Keratinocyte (primary cell): ENCODE results near the gene AQP6.

Source experiments
- CTCF ChIP-seq, 3 experiments: IDR thresholded peaks in 1 of 3; conservative IDR thresholded peaks in 1 of 3; optimal IDR thresholded peaks in 1 of 3; 2 replicates in 2 of 3; 3 replicates in 1 of 3; pipeline versions ENCODE3 to v1.5.1; 2011; ENCODE audit warnings: low read length in 3 of 3, mild to moderate bottlenecking in 3 of 3, moderate library complexity in 2 of 3, control low read depth in 1 of 3, inconsistent platforms in 1 of 3; ENCODE audit not compliant: insufficient read depth in 2 of 3; ENCODE audit errors: extremely low read depth in 1 of 3
- EZH2 ChIP-seq: IDR thresholded peaks from one replicate; pipeline ENCODE4 v1.6.1; 2012; ENCODE audit warnings: inconsistent platforms, mild to moderate bottlenecking, low read length, moderate library complexity

GRCh38 chr12:49945394-49946080, 27.2 kb upstream of the AQP6 start:
- peak; percentile 90 to 96 (median 94) for TF ChIP-seq CTCF (optimal IDR thresholded peaks at IDR 0.05 in 1 of 3, IDR thresholded peaks at IDR 0.05 in 1 of 3, conservative IDR thresholded peaks at IDR 0.05 in 1 of 3; ENCODE audit: extremely low read depth in 1 of 3, insufficient read depth in 2 of 3, low read length in 3 of 3)
- TF ChIP-seq EZH2: no peak
